Gastroesophageal sphincter (tissue), 3 donors: ENCODE measurements around the gene ACOXL.

Experiments used
- CTCF ChIP-seq, 4 experiments: fragments of 200-600 bp in 2 of 4; fragments of 450-650 bp in 2 of 4; sonication (generic) in 1 of 4; IDR thresholded peaks; one replicate each; pipeline ENCODE4 v1.5.1; 2017 to 2019; ENCODE audit warnings: antibody characterized with exemption in 4 of 4, mild to moderate bottlenecking in 2 of 4, moderate library complexity in 2 of 4
- EP300 ChIP-seq: sonication (generic); formaldehyde crosslinking; IDR thresholded peaks from one replicate; pipeline ENCODE4 v1.6.1; 2017; ENCODE audit warnings: antibody characterized with exemption, mild to moderate bottlenecking
- POLR2A ChIP-seq, 2 donors: fragments of 450-650 bp; IDR thresholded peaks; one replicate each; pipeline ENCODE4 v1.6.1; 2017; ENCODE audit warnings: antibody characterized with exemption in 2 of 2, mild to moderate bottlenecking in 2 of 2, moderate library complexity in 1 of 2

DNA sequence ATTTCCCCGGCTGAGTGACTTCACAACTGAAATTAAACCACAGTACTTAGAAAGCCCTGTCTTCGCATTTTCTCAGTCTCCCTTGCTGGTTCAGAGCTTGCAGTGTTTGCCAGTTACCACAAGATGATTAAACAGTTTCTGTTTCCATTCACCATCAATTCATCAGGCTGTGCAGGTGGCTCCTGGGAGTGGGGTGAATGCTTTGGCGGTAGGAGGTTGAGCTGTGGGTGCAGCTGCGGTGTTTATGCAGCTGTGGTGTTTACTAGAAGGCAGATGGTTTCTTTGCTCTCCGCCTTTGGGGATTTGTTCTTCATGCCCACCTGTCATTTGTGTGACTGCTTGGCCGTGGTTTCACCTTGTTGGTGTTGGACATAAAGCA, 16.1 kb downstream of the ACOXL start:
- TF ChIP-seq CTCF (IDR thresholded peaks at IDR 0.05) (no peak), POLR2A (IDR thresholded peaks at IDR 0.05) (no peak), EP300 (no peak)
